HG02623 (cell line): ENCODE results near the gene G6PC3.

Source experiments
- ATAC-seq: cut with Tn5 transposase; IDR thresholded peaks from one replicate; pipeline ENCODE4 v1.9.1; 2021; ENCODE audit warnings: moderate library complexity; ENCODE audit not compliant: unreplicated experiment

The G6PC3 gene

GRCh38 chr17:44059101-44059892 lies 11.2 kb upstream of the G6PC3 start:
- no peak for ATAC-seq

GRCh38 chr17:44061446-44061845 lies 9.1 kb upstream of the G6PC3 start:
- no peak for ATAC-seq

- ATAC-seq = no peak
These were observed 7.7 kb upstream of the G6PC3 start for GRCh38 chr17:44062871-44063270.

DNA sequence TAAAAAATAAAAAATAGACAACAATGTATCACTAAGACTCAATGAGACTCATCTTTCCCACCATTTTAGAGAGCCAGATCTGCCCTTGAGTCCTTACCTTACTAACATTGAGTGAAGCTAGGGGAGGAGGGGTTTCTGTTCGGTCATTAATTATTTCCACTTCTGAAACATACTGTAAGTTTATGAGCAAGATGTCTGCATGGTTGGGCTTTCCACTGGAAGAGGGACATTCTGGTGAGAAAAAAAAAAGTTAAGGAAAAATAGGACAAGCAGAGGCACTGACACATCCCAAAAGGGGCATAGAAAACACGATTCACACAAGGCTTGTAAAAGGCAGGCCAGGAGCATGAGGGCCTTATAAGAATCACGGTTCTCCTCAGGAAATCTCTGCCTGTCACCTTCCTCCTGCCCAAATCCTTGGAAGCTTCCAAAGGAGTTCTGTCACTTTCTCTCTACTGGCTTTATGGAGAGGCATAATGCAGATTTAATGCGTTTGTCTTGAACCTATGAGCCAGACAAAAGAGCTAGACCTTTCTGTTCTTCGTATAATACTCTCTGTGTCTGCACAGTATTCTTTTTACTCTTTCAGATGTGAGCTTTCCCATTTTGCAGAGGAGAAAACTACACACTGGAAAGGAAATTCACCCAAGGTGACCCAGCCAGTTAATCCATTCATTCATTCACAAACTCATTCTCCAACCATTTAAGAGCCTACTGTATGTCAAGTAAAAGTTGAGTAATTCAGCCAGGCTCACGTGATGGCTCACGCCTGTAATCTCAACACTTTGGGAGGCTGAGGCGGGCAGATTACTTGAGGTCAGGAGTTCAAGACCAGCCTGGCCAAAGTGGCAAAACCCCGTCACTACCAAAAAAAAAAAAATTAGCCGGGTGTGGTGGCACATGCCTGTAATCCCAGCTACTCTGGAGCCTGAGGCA lies 6.6 kb upstream of the G6PC3 start:
- ATAC-seq = no peak

- no peak for ATAC-seq
These were observed 4.8 kb upstream of the G6PC3 start for GRCh38 chr17:44065668-44066203.

- peak; percentile 61 for ATAC-seq
These were observed 4.2 kb upstream of the G6PC3 start, which contains the start of gene LSM12 for GRCh38 chr17:44066204-44066930. LSM12 (minus strand) TSS chr17:44066671; CDS start chr17:44066587, 84 bp downstream.

- ATAC-seq = no peak
These were observed 3.0 kb upstream of the G6PC3 start for GRCh38 chr17:44067545-44067940.

GRCh38 chr17:44069974-44070454 lies 521 bp upstream of the G6PC3 start:
- ATAC-seq = no peak

DNA sequence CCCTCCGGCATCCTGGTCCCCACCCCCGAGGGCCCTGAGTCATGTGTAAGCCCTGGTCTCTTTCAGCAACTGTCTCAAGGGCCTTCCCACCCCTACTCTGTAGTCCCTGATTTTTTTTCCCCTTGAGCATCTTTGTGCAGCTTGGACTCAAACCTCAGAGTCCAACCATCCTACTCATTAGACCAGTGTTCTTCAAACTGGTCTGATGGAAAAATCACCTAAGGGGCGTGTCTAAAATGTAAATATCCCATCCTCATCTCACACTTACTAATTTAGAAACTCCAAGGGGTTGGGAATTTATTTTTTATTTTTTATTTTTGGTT lies 624 bp downstream of the G6PC3 start:
- no peak for ATAC-seq

DNA sequence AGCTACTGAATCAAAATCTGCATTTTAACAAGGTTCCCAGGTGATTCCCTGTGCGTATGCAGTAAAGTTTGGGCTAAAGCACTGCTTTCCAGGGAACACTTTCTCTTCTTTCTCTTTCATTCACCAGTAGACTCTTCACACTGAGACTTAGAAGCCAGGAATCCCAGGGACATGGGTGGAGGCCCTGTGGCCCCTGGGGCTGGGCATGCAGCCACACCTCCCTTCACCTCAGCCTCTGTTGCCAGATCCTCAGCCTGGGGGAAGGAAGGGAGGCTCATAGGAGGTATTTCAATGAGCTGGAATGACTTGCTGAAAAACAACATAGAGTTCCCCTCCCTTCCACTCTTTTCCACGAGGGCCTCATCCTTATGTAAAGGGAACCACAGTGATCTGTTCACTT lies 1.2 kb downstream of the G6PC3 start:
- ATAC-seq = no peak

- no peak for ATAC-seq
These were observed 3.8 kb downstream of the G6PC3 start for GRCh38 chr17:44074231-44074910.

DNA sequence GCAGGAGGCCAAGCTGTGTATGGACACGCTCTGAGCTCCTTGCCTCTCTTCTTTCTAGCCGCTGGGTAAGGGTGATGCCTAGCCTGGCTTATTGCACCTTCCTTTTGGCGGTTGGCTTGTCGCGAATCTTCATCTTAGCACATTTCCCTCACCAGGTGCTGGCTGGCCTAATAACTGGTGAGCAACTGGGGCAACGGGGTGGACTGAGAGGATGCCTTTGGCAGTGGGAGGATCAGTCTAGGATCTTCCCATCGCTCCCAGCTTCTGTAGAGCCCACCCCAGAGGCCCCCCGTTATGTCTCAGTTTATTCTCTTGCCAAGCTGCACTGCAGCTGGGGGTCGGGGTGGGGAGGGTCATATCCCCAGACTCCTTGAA lies 4.4 kb downstream of the G6PC3 start:
- no peak for ATAC-seq

DNA sequence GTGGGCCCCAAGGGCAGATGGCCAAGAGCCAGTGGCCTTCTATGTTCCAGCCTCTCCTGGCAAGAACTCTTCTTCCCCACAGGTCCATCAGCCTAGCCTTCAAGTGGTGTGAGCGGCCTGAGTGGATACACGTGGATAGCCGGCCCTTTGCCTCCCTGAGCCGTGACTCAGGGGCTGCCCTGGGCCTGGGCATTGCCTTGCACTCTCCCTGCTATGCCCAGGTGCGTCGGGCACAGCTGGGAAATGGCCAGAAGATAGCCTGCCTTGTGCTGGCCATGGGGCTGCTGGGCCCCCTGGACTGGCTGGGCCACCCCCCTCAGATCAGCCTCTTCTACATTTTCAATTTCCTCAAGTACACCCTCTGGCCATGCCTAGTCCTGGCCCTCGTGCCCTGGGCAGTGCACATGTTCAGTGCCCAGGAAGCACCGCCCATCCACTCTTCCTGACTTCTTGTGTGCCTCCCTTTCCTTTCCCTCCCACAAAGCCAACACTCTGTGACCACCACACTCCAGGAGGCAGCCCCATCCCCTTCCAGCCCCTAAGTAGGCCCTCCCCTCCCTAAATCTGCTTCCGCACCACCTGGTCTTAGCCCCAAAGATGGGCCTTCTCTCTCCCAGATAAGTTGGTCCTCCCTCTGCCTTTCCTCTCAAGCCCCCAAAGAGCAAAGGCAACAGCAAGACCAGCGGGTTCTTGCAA lies 5.2 kb downstream of the G6PC3 start:
- ATAC-seq = no peak

- no peak for ATAC-seq
These were observed 6.4 kb downstream of the G6PC3 start for GRCh38 chr17:44076716-44077594.

DNA sequence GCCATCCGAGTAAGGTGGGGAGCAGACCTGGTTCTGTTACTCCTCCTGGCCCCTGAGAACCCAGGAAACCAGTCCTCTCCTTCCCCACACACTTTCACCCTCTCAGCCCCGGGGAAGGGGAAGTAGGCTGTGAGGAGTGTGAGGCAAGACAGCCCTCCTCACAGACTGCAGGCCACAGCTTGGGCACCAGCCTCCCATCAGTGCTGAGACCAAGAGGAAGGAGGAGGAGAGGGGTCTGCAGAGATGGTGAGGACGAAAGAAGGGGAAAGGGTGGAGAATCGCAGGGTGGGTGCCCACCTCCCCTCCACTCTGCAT lies 7.0 kb downstream of the G6PC3 start:
- no peak for ATAC-seq

GRCh38 chr17:44078412-44078811 lies 7.9 kb downstream of the G6PC3 start:
- no peak for ATAC-seq

GRCh38 chr17:44079877-44080821 lies 9.6 kb downstream of the G6PC3 start:
- ATAC-seq = no peak

DNA sequence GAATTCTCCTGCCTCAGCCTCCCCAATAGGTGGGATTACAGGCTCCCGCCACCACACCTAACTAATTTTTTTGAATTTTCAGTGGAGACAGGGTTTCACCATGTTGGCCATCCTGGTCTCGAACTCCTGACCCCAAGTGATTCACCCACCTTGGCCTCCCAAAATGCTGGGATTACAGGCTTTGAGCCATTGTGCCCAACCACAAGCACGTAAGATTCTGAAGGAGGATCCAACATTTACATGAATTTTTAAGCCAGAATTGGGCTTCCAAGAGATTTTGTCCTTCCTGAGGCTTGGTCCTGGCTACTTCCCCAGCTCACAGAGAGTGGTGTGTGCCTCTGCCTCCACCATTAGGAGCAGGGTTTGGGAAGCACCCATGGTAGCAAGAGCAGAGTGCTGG lies 11.1 kb downstream of the G6PC3 start:
- ATAC-seq = no peak
